ES-I3 (cell line): Measurements from ENCODE around the gene ASB13.

Source experiments
- H3K36me3 ChIP-seq: 2 replicates; pipeline ENCODE4 v1.6.1; 2013; ENCODE audit warnings: mild to moderate bottlenecking, low read length, control low read depth, moderate library complexity; ENCODE audit not compliant: insufficient read depth
- H3K4me1 ChIP-seq: 2 replicates; pipeline ENCODE4 v1.6.1; 2013; ENCODE audit warnings: mild to moderate bottlenecking, control low read depth, low read length; ENCODE audit not compliant: insufficient read depth
- H3K9ac ChIP-seq: 2 replicates; pipeline ENCODE4 v1.6.1; 2013; ENCODE audit warnings: low read depth, mild to moderate bottlenecking, low read length, moderate library complexity
- H3K9me3 ChIP-seq: 2 replicates; pipeline ENCODE4 v1.6.1; 2013; ENCODE audit warnings: mild to moderate bottlenecking, low read length, moderate library complexity; ENCODE audit not compliant: control insufficient read depth, insufficient read depth

ASB13 gene

GRCh38 chr10:5647507-5648240 is 18.7 kb downstream of the ASB13 start:
- Histone ChIP-seq H3K36me3 (peaks cover 4% of the 10 kb centered on the region; the same call in 1 of the 2 replicates), H3K4me1 (no peaks in the 10 kb centered on the region), H3K9ac (no peak overlapping the region), H3K9me3 (no peaks in the 10 kb centered on the region)

- Histone ChIP-seq H3K9me3 (no peaks in the 10 kb centered on the region), H3K9ac (no peak overlapping the region), H3K36me3 (peaks cover 4% of the 10 kb centered on the region; the same call in 1 of the 2 replicates), H3K4me1 (no peaks in the 10 kb centered on the region)
Observed at GRCh38 chr10:5645944-5646617, 20.3 kb downstream of the ASB13 start.

- Histone ChIP-seq H3K9me3 (no peaks in the 10 kb centered on the region), H3K9ac (no peak overlapping the region), H3K36me3 (peaks cover 6% of the 10 kb centered on the region), H3K4me1 (no peaks in the 10 kb centered on the region)
Observed at GRCh38 chr10:5645375-5645774, 21.0 kb downstream of the ASB13 start.

DNA sequence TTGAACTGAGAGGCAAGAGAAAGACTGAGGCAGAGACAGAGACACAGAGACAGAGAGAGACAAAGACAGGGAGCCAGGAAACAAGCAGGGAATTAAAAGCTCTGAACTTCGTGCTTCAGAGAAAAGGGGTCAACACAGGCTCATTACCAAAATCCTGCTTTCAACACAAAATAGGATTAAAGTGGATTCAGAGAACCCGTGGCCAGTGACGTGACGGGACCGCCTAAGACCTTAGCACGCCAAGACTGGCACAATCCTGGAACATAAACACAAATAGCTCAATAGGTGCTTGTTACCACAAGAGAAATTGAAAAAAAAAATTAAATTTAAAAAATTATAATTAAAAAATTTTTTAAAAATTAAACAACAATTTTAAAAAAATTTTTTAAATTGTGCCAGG is 21.5 kb downstream of the ASB13 start:
- Histone ChIP-seq H3K36me3 (peaks cover 6% of the 10 kb centered on the region), H3K9ac (no peak overlapping the region), H3K4me1 (no peaks in the 10 kb centered on the region), H3K9me3 (no peaks in the 10 kb centered on the region)

- H3K9ac ChIP-seq: no peak overlapping the region
Observed at GRCh38 chr10:5643346-5644067, 22.9 kb downstream of the ASB13 start.

DNA sequence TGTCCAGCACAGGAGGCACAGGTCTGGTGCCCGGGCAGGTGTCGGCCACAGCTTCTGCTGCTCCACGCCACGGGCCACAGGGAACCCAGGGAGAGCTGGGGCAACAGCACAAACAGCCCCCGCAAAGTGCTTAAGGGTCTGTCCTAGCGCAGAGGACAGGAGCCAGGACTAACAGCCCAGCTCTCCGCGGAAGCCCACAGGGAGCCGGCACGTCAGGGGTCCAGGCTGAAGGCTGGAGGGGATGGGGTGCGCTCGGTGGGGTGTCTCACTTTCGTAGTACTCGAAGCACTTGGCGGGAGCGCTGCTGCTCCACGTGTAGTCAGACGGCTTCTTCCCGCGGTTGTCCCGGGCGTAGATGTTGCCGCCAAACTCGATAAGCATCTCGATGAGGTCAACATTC is 24.9 kb downstream of the ASB13 start:
- H3K36me3 ChIP-seq: peaks cover 9% of the 10 kb centered on the region

More at GRCh38 chr10:5643346-5644067, 22.9 kb downstream of the ASB13 start:
- Histone ChIP-seq H3K9me3 (no peaks in the 10 kb centered on the region), H3K36me3 (peaks cover 9% of the 10 kb centered on the region), H3K4me1 (no peaks in the 10 kb centered on the region)

GRCh38 chr10:5640501-5640900 is 25.9 kb downstream of the ASB13 start:
- Histone ChIP-seq H3K36me3 (peaks cover 9% of the 10 kb centered on the region), H3K9ac (no peak overlapping the region), H3K9me3 (no peaks in the 10 kb centered on the region), H3K4me1 (no peaks in the 10 kb centered on the region)

More for the DNA sequence above, 24.9 kb downstream of the ASB13 start:
- Histone ChIP-seq H3K9me3 (no peaks in the 10 kb centered on the region), H3K4me1 (no peaks in the 10 kb centered on the region), H3K9ac (no peak overlapping the region)

GRCh38 chr10:5640036-5640435 is 26.4 kb downstream of the ASB13 start:
- Histone ChIP-seq H3K9me3 (no peaks in the 10 kb centered on the region), H3K4me1 (no peaks in the 10 kb centered on the region), H3K9ac (no peak overlapping the region), H3K36me3 (peaks cover 9% of the 10 kb centered on the region)

GRCh38 chr10:5639066-5639465 is 27.3 kb downstream of the ASB13 start:
- Histone ChIP-seq H3K36me3 (peaks cover 9% of the 10 kb centered on the region), H3K9me3 (no peaks in the 10 kb centered on the region), H3K9ac (no peak overlapping the region)

GRCh38 chr10:5638494-5638893 is 27.9 kb downstream of the ASB13 start:
- H3K4me1 ChIP-seq: no peaks in the 10 kb centered on the region
- H3K36me3 ChIP-seq: peaks cover 5% of the 10 kb centered on the region; the same call in 1 of the 2 replicates

More at GRCh38 chr10:5639066-5639465, 27.3 kb downstream of the ASB13 start:
- no peaks in the 10 kb centered on the region for H3K4me1 ChIP-seq

GRCh38 chr10:5634918-5635317 is 31.5 kb downstream of the ASB13 start:
- H3K9ac ChIP-seq: no peak overlapping the region
- 0 out of 2 replicates have a peak, but pooled peaks cover 2% of the 10 kb centered on the region for H3K36me3 ChIP-seq
- H3K4me1 ChIP-seq: peaks cover 7% of the 10 kb centered on the region; the same call in 1 of the 2 replicates
- H3K9me3 ChIP-seq: no peaks in the 10 kb centered on the region

More at GRCh38 chr10:5638494-5638893, 27.9 kb downstream of the ASB13 start:
- Histone ChIP-seq H3K9me3 (no peaks in the 10 kb centered on the region), H3K9ac (no peak overlapping the region)

DNA sequence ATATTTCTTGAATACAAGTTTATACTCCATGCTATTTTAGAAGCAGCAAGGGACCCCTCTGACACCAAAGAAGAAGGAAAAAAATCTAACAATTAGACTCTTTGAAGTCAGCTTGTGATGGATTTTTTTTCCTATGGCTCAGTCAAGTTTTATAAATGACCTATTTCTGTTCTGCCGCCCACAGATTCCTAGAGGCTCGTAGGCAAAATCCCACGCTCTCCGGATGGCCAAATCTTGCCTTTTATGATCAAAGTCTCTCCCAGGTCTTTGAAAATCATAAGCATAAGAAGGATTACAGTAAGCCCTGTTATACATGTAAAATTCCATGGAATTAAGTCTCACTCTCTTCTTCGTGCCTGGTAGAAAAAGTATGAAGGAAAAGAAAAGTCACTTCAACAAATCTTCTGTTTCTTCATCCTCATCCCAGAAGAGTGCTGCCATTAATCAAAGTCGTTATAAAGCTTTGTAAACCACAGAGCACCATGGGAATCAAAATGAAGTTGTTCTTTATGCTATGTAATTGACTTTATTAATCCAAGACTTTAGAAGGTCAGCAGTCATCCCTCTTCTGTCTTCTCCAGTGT is 33.1 kb downstream of the ASB13 start:
- no peak overlapping the region for H3K9ac ChIP-seq

GRCh38 chr10:5632446-5632845 is 33.9 kb downstream of the ASB13 start:
- Histone ChIP-seq H3K4me1 (peaks cover 14% of the 10 kb centered on the region), H3K9me3 (no peaks in the 10 kb centered on the region)

More for the DNA sequence above, 33.1 kb downstream of the ASB13 start:
- peaks cover 11% of the 10 kb centered on the region for H3K4me1 ChIP-seq
- H3K9me3 ChIP-seq: no peaks in the 10 kb centered on the region
- no peaks in the 10 kb centered on the region for H3K36me3 ChIP-seq

DNA sequence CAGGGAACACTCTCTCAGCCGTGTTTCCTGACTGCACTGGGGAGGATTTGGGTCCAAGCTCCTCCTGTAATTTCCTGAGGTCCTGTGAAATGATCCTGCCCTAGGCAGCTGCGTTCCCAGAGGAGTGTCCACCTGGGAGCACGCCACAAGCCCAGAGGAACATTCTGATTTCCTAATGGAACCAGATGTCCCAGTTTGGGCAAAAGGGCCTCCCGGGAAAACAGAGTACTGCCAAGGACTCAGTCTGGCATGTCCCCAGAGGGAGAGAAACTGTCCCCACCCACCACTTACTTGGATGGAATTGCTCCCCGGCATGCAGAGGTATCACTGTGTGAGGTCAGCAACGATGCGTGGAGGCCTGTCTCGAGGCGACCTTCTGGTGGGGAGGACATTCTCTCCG is 34.5 kb downstream of the ASB13 start:
- Histone ChIP-seq H3K9me3 (no peaks in the 10 kb centered on the region), H3K9ac (no peak overlapping the region), H3K4me1 (peaks cover 14% of the 10 kb centered on the region), H3K36me3 (no peaks in the 10 kb centered on the region)

More at GRCh38 chr10:5632446-5632845, 33.9 kb downstream of the ASB13 start:
- H3K9ac ChIP-seq: no peak overlapping the region
- no peaks in the 10 kb centered on the region for H3K36me3 ChIP-seq
